OCI-LY7 (cell line): ENCODE data around the gene HS3ST3A1. TPM values are rescaled to one million over a fixed set of nuclear protein-coding genes. Genes with fewer than 3 reads are reported as not detected.

Experiments
- BruUV-seq: library from RNA; stranded (reverse); fragments of 400-500 nt; replicated peaks from 2 replicates; lab custom pipeline; 2021; lab: Mats Ljungman, UMichigan
- CTCF ChIA-PET: fragments of 300-600 bp; sonication (Branson Sonifier 250); formaldehyde crosslinking; loops from one replicate; lab custom pipeline; 2022; ENCODE audit warnings: antibody characterized with exemption; ENCODE audit not compliant: unreplicated experiment; lab: Charles Lee
- POLR2A ChIA-PET: fragments of 300-600 bp; sonication (Branson Sonifier 250); formaldehyde crosslinking; loops from one replicate; lab custom pipeline; 2022; ENCODE audit warnings: antibody characterized with exemption; lab: Charles Lee
- DNase-seq: peaks from one replicate; pipeline ENCODE4 v3.0.0-alpha.2; 2015; ENCODE audit warnings: low spot score
- H2AFZ ChIP-seq: fragments of 200-600 bp; sonication (generic), shearing (Covaris generic); 2 replicates; pipeline ENCODE4 v1.6.1; 2014; ENCODE audit warnings: mild to moderate bottlenecking, antibody characterized with exemption, low read length, moderate library complexity
- H3K27ac ChIP-seq: fragments of 200-600 bp; sonication (generic); 2 replicates; pipeline ENCODE4 v1.5.1; 2014; ENCODE audit warnings: mixed run types, low read depth, mild to moderate bottlenecking, moderate library complexity, low read length, inconsistent platforms; ENCODE audit not compliant: poor library complexity, severe bottlenecking
- H3K36me3 ChIP-seq: fragments of 200-600 bp; sonication (generic); 2 replicates; pipeline ENCODE4 v1.6.1; 2014; ENCODE audit warnings: mild to moderate bottlenecking, antibody characterized with exemption, low read length, moderate library complexity, mixed read lengths; ENCODE audit not compliant: insufficient read depth
- H3K4me1 ChIP-seq: fragments of 200-600 bp; sonication (generic); 2 replicates; pipeline ENCODE4 v1.5.1; 2014; ENCODE audit warnings: mild to moderate bottlenecking, low read length; ENCODE audit not compliant: insufficient read depth, poor library complexity, severe bottlenecking
- H3K4me2 ChIP-seq: fragments of 200-600 bp; sonication (generic); 2 replicates; pipeline ENCODE4 v1.6.1; 2014; ENCODE audit warnings: mild to moderate bottlenecking, low read length
- H3K4me3 ChIP-seq: fragments of 200-600 bp; sonication (generic); 2 replicates; pipeline ENCODE4 v1.5.1; 2014; ENCODE audit warnings: mild to moderate bottlenecking, low read depth, low read length; ENCODE audit not compliant: poor library complexity, severe bottlenecking
- H3K79me2 ChIP-seq: fragments of 200-600 bp; sonication (generic); 2 replicates; pipeline ENCODE4 v1.6.1; 2016; ENCODE audit warnings: low read depth, mild to moderate bottlenecking, low read length, moderate library complexity, mixed read lengths; ENCODE audit not compliant: insufficient read depth
- H3K9me2 ChIP-seq: fragments of 200-600 bp; sonication (generic); 2 replicates; pipeline ENCODE4 v1.6.1; 2016; ENCODE audit warnings: mild to moderate bottlenecking, low read length, mixed read lengths; ENCODE audit not compliant: insufficient read depth
- H3K9me3 ChIP-seq: fragments of 200-600 bp; sonication (generic); 2 replicates; pipeline ENCODE4 v1.6.1; 2014; ENCODE audit warnings: mild to moderate bottlenecking, mixed run types, low read length, mixed read lengths
- H4K20me1 ChIP-seq: fragments of 200-600 bp; sonication (generic); 2 replicates; pipeline ENCODE4 v1.6.1; 2014; ENCODE audit warnings: mild to moderate bottlenecking, antibody characterized with exemption, low read length, moderate library complexity, mixed read lengths; ENCODE audit not compliant: insufficient read depth
- EZH2phosphoT487 ChIP-seq: fragments of 200-600 bp; sonication (generic); IDR thresholded peaks from 2 replicates; pipeline ENCODE4 v1.6.1; 2018; ENCODE audit warnings: low read depth, borderline replicate concordance, mild to moderate bottlenecking, mixed run types, antibody characterized with exemption, low read length, moderate library complexity, mixed read lengths
- intact Hi-C: fragments of 100-400 bp; cut with micrococcal nuclease; formaldehyde crosslinking; loops from one replicate; pipeline ENCODE4 v1.10.0; 2022; ENCODE audit not compliant: unreplicated experiment
- total RNA-seq, 2 experiments: library from RNA; depleted of rRNA in 1 of 2; stranded (reverse); fragments of >200 nt in 1 of 2; shearing (Covaris generic) in 1 of 2; gene quantifications; 2 replicates each; pipeline ENCODE4 v1.2.3, GENCODE V29; 2014 to 2022
- TF ChIP-seq, protein P1 (sequence below): fragments of 200-600 bp; sonication (generic); conservative IDR thresholded peaks from 2 replicates; pipeline ENCODE4 v1.5.1; 2014; ENCODE audit warnings: mild to moderate bottlenecking, antibody characterized with exemption, low read length, moderate library complexity, mixed read lengths

HS3ST3A1 gene
- total RNA-seq, 2 experiments from 2014 or later: 0.72 TPM; not detected in 1

DNA sequence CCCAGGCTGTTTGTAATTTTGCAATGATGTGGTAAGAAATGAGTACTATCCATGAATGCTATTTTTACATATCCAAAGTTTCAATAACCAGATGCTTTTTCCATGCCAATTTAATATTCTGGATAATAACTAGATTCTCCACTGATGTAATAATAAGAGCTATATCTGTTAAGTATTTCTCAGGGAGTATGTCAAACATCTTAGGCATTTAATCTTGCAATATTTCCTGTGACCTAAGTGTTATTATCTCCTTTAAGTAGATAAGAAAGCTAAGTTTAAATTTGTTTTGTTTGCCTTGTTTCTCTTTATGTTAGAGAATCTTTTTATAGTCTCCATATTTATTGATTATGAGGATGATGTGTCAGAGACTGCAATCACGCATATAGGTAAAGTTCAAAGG is 32.3 kb upstream of the HS3ST3A1 start:
- TF ChIP-seq, protein P1, sequence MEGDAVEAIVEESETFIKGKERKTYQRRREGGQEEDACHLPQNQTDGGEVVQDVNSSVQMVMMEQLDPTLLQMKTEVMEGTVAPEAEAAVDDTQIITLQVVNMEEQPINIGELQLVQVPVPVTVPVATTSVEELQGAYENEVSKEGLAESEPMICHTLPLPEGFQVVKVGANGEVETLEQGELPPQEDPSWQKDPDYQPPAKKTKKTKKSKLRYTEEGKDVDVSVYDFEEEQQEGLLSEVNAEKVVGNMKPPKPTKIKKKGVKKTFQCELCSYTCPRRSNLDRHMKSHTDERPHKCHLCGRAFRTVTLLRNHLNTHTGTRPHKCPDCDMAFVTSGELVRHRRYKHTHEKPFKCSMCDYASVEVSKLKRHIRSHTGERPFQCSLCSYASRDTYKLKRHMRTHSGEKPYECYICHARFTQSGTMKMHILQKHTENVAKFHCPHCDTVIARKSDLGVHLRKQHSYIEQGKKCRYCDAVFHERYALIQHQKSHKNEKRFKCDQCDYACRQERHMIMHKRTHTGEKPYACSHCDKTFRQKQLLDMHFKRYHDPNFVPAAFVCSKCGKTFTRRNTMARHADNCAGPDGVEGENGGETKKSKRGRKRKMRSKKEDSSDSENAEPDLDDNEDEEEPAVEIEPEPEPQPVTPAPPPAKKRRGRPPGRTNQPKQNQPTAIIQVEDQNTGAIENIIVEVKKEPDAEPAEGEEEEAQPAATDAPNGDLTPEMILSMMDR: no peak
- no peak for TF ChIP-seq EZH2phosphoT487
- ChIA-PET POLR2A (interaction anchor here (0.7 kb wide), 1 partner anchor 764 kb away, joined by 3 read pairs; no protein-coding TSS in a partner anchor), CTCF (no interaction called here)
- Histone ChIP-seq H2AFZ (no peak overlapping the region), H3K36me3 (no peaks in the 10 kb centered on the region), H3K9me2 (no peaks in the 10 kb centered on the region), H4K20me1 (no peaks in the 10 kb centered on the region), H3K4me3 (no peak overlapping the region), H3K27ac (no peak overlapping the region), H3K4me1 (no peaks in the 10 kb centered on the region), H3K9me3 (no peaks in the 10 kb centered on the region), H3K79me2 (no peaks in the 10 kb centered on the region), H3K4me2 (no peak overlapping the region)
- intact Hi-C loops: no loop called here
- DNase-seq: no peak
- no TSS peak for BruUV-seq

DNA sequence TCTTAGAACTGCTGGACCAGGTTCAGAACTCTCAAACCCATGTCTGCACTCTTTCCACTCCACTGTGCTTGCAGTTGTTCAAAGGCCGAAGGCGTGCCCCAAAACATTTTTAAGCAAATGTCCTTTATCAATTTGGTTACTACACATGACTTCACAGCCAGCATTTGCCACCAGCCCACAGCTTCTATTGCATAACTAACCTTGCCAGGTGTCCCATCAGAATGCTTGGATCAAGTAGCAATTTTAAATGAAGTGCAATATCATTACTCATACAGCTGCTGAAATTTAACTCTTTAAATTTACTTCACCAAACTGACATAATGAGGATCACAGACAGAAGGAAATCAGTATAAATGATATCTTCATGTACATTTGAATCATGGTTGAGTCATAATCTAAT is 29.8 kb upstream of the HS3ST3A1 start:
- no peak for TF ChIP-seq EZH2phosphoT487
- TF ChIP-seq, protein P1: no peak
- Histone ChIP-seq H3K4me2 (no peak overlapping the region), H3K9me2 (no peaks in the 10 kb centered on the region), H3K79me2 (no peaks in the 10 kb centered on the region), H3K4me1 (no peaks in the 10 kb centered on the region), H3K4me3 (no peak overlapping the region), H3K36me3 (no peaks in the 10 kb centered on the region), H3K9me3 (no peaks in the 10 kb centered on the region), H4K20me1 (no peaks in the 10 kb centered on the region), H3K27ac (no peak overlapping the region), H2AFZ (no peak overlapping the region)
- no peak for DNase-seq
- BruUV-seq: no TSS peak
- ChIA-PET POLR2A (no interaction called here), CTCF (no interaction called here)
- intact Hi-C loops: no loop called here

DNA sequence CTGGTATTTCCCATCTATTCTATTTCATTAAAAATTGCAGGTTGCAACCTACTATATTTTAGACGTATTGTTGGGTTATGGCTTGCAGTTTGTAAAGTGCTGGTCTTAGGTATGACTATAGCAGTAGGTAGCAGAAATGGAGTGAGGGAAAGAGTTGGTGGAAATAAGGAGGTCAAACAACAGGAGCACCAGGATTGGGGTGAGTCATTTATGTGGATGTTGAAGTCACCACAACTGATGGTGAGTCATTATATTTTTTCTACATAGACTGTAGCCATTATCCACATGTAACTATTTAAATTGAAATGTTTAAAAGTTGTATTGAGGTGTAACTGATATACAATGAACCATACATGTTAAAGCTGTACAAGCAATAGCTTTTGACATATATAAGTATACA is 25.0 kb upstream of the HS3ST3A1 start:
- Histone ChIP-seq H3K9me3 (no peaks in the 10 kb centered on the region), H2AFZ (no peak overlapping the region), H3K4me3 (no peak overlapping the region), H3K36me3 (no peaks in the 10 kb centered on the region), H4K20me1 (no peaks in the 10 kb centered on the region), H3K79me2 (no peaks in the 10 kb centered on the region), H3K9me2 (no peaks in the 10 kb centered on the region), H3K27ac (no peak overlapping the region), H3K4me2 (no peak overlapping the region), H3K4me1 (no peaks in the 10 kb centered on the region)
- intact Hi-C loops: no loop called here
- DNase-seq: no peak
- ChIA-PET POLR2A (no interaction called here), CTCF (no interaction called here)
- TF ChIP-seq EZH2phosphoT487: no peak
- TF ChIP-seq, protein P1: no peak
- BruUV-seq: no TSS peak
